OCI-LY1 (cell line): ENCODE measurements around the gene DUSP1.

Source experiments
- H2AFZ ChIP-seq: fragments of 200-600 bp; sonication (generic), shearing (Covaris generic); 2 replicates; pipeline ENCODE4 v1.6.0; 2014; ENCODE audit warnings: antibody characterized with exemption, mild to moderate bottlenecking, low read length
- H3F3A ChIP-seq: fragments of 200-600 bp; sonication (generic), shearing (Covaris generic); 2 replicates; pipeline ENCODE4 v1.6.0; 2014; ENCODE audit warnings: mild to moderate bottlenecking, antibody characterized with exemption, low read length, moderate library complexity; ENCODE audit not compliant: insufficient read depth
- H3K27ac ChIP-seq: fragments of 200-600 bp; sonication (generic); 2 replicates; pipeline ENCODE4 v1.5.1; 2014; ENCODE audit warnings: low read length, mixed run types, mild to moderate bottlenecking, low read depth; ENCODE audit not compliant: poor library complexity, severe bottlenecking
- H3K27me3 ChIP-seq: fragments of 200-600 bp; sonication (generic); 2 replicates; pipeline ENCODE4 v1.6.0; 2014; ENCODE audit warnings: antibody characterized with exemption, mild to moderate bottlenecking, low read length, moderate library complexity; ENCODE audit not compliant: insufficient read depth
- H3K36me3 ChIP-seq: fragments of 200-600 bp; sonication (generic); 2 replicates; pipeline ENCODE4 v1.6.1; 2014; ENCODE audit warnings: mild to moderate bottlenecking, antibody characterized with exemption, low read length, moderate library complexity, mixed read lengths; ENCODE audit not compliant: insufficient read depth
- H3K4me1 ChIP-seq: fragments of 200-600 bp; sonication (generic); 2 replicates; pipeline ENCODE4 v1.5.1; 2014; ENCODE audit warnings: mild to moderate bottlenecking, low read length, moderate library complexity; ENCODE audit not compliant: insufficient read depth, severe bottlenecking
- H3K4me2 ChIP-seq: fragments of 200-600 bp; sonication (generic), shearing (Covaris generic); 2 replicates; pipeline ENCODE4 v1.6.1; 2014; ENCODE audit warnings: low read length
- H3K4me3 ChIP-seq: fragments of 200-600 bp; sonication (generic); 2 replicates; pipeline ENCODE4 v1.5.1; 2014; ENCODE audit warnings: low read length, low read depth, mild to moderate bottlenecking, mixed read lengths; ENCODE audit not compliant: poor library complexity, severe bottlenecking
- H3K79me2 ChIP-seq: fragments of 200-600 bp; shearing (Covaris generic); 2 replicates; pipeline ENCODE4 v1.6.1; 2016; ENCODE audit warnings: mixed run types, low read length, mixed read lengths; ENCODE audit not compliant: insufficient read depth
- H3K9ac ChIP-seq: fragments of 200-600 bp; sonication (generic), shearing (Covaris generic); 2 replicates; pipeline ENCODE4 v1.6.1; 2014; ENCODE audit warnings: mild to moderate bottlenecking, low read length, mixed read lengths
- H3K9me2 ChIP-seq: fragments of 200-600 bp; sonication (generic), shearing (Covaris generic); 2 replicates; pipeline ENCODE4 v1.6.1; 2014; ENCODE audit warnings: low read depth, mild to moderate bottlenecking, low read length, mixed read lengths
- H3K9me3 ChIP-seq: fragments of 200-600 bp; shearing (Covaris generic); 2 replicates; pipeline ENCODE4 v1.6.1; 2014; ENCODE audit warnings: low read length, mixed read lengths
- H4K20me1 ChIP-seq: fragments of 200-600 bp; sonication (generic), shearing (Covaris generic); 2 replicates; pipeline ENCODE4 v1.6.0; 2016; ENCODE audit warnings: mild to moderate bottlenecking, low read length; ENCODE audit not compliant: insufficient read depth
- CTCF ChIP-seq: fragments of 200-600 bp; sonication (generic), shearing (Covaris generic); IDR thresholded peaks from 2 replicates; pipeline ENCODE4 v1.5.1; 2017; ENCODE audit warnings: mild to moderate bottlenecking, antibody characterized with exemption, low read length, moderate library complexity, mixed read lengths
- EZH2 ChIP-seq: fragments of 200-600 bp; sonication (generic), shearing (Covaris generic); IDR thresholded peaks from 2 replicates; pipeline ENCODE4 v1.8.0; 2017; ENCODE audit warnings: borderline replicate concordance, mixed run types, mild to moderate bottlenecking, antibody characterized with exemption, low read length, moderate library complexity, mixed read lengths

Gene DUSP1

GRCh38 chr5:172720655-172721054 is 50.3 kb downstream of the DUSP1 start:
- Histone ChIP-seq H3K27me3 (peaks cover 3% of the 10 kb centered on the region; the same call in 1 of the 2 replicates), H3K9me3 (no peaks in the 10 kb centered on the region), H3K36me3 (no peaks in the 10 kb centered on the region), H3K9me2 (no peaks in the 10 kb centered on the region), H3K9ac (no peak overlapping the region), H2AFZ (no peak overlapping the region), H3K79me2 (no peaks in the 10 kb centered on the region), H3K4me1 (peaks cover 4% of the 10 kb centered on the region), H4K20me1 (no peaks in the 10 kb centered on the region), H3K27ac (no peak overlapping the region), H3K4me3 (no peak overlapping the region), H3K4me2 (no peak overlapping the region), H3F3A (no peaks in the 10 kb centered on the region)
- TF ChIP-seq CTCF (no peak), EZH2 (no peak)

- no peak overlapping the region for H3K4me3 ChIP-seq
- TF ChIP-seq EZH2 (no peak), CTCF (no peak)
- H3K9me3 ChIP-seq: no peaks in the 10 kb centered on the region
- no peaks in the 10 kb centered on the region for H4K20me1 ChIP-seq
- H3K79me2 ChIP-seq: no peaks in the 10 kb centered on the region
- H3F3A ChIP-seq: no peaks in the 10 kb centered on the region
- no peak overlapping the region for H3K4me2 ChIP-seq
- no peak overlapping the region for H2AFZ ChIP-seq
- H3K36me3 ChIP-seq: no peaks in the 10 kb centered on the region
- H3K27me3 ChIP-seq: peaks cover 3% of the 10 kb centered on the region; the same call in 1 of the 2 replicates
- no peaks in the 10 kb centered on the region for H3K9me2 ChIP-seq
- no peak overlapping the region for H3K9ac ChIP-seq
- peaks cover 4% of the 10 kb centered on the region for H3K4me1 ChIP-seq
- H3K27ac ChIP-seq: no peak overlapping the region
These were observed 51.8 kb downstream of the DUSP1 start for GRCh38 chr5:172719211-172719610.

GRCh38 chr5:172718527-172719114 is 52.4 kb downstream of the DUSP1 start:
- no peak for TF ChIP-seq EZH2
- TF ChIP-seq CTCF: no peak
- H3K27ac ChIP-seq: no peak overlapping the region
- no peak overlapping the region for H3K4me3 ChIP-seq
- no peaks in the 10 kb centered on the region for H3K9me2 ChIP-seq
- peaks cover 4% of the 10 kb centered on the region for H3K4me1 ChIP-seq
- H3F3A ChIP-seq: no peaks in the 10 kb centered on the region
- H4K20me1 ChIP-seq: no peaks in the 10 kb centered on the region
- H3K9ac ChIP-seq: no peak overlapping the region
- no peak overlapping the region for H3K4me2 ChIP-seq
- no peaks in the 10 kb centered on the region for H3K36me3 ChIP-seq
- no peaks in the 10 kb centered on the region for H3K79me2 ChIP-seq
- no peaks in the 10 kb centered on the region for H3K9me3 ChIP-seq
- no peak overlapping the region for H2AFZ ChIP-seq
- H3K27me3 ChIP-seq: peaks cover 3% of the 10 kb centered on the region; the same call in 1 of the 2 replicates
